ENCODE results near the gene ENAH. TPM values are rescaled to one million over a fixed set of nuclear protein-coding genes. Genes with fewer than 3 reads are reported as not detected.
"Not testable (repeated sequence)": the region's sequence is repeated elsewhere in the genome, so short reads cannot be mapped to it uniquely, and the experiment has no call there.

ENAH gene
- total RNA-seq (10 to 100 TPM; 27.8 to 62.8 (median 34.7) TPM), polyA plus RNA-seq (10 to 100 TPM in 1 of 2 donors, 1 to 10 TPM in 1; 8.0 to 17.1 TPM)

- Histone ChIP-seq H3K36me3 (no peaks in the 10 kb centered on the region), H3K9me3 (no peaks in the 10 kb centered on the region), H3K4me3 (peak within 1 kb of the TSS; percentile 70 to 97 (median 88)), H3K27ac (peak within 1 kb of the TSS; percentile 87 to 93 (median 89)), H3K27me3 (no peaks in the 10 kb centered on the region), H3K4me1 (peaks cover 0 to 22% (median 21%) of the 10 kb centered on the region in 3 donors)
- TF ChIP-seq CTCF (IDR thresholded peaks at IDR 0.05) = no peak
- intact Hi-C loops (cut with DNase I) = no loop called here
- DNase-seq (peak; percentile 80 to 91 (median 84)), ATAC-seq (peak; percentile 81 to 90 (median 84)), FAIRE-seq (no peak)
- 0% methylated on average over 11 to 83 of the region's 90 CpGs for WGBS, 2 donors
These were observed at the start of gene ENAH for GRCh38 chr1:225652729-225653462. Gene ENAH, minus strand, starts transcription at chr1:225653123. Its CDS starts 433 bp downstream, at chr1:225652690.

- WGBS, 2 donors = 90 to 96% methylated on average over 4 of the region's 4 CpGs
- H3K27ac ChIP-seq = peak overlapping the region in 2 of 4 donors; percentile 23 to 53
- intact Hi-C loops (cut with DNase I) = no loop called here
These were observed 48.1 kb upstream of the ENAH start for GRCh38 chr1:225700889-225701465.

GRCh38 chr1:225700164-225700821, 47.4 kb upstream of the ENAH start:
- H3K4me3 ChIP-seq = no peak overlapping the region
- H3K36me3 ChIP-seq = no peaks in the 10 kb centered on the region
- no peak for FAIRE-seq
- intact Hi-C loops (cut with DNase I) = no loop called here
- 73 to 77% methylated on average over 16 of the region's 16 CpGs for WGBS, 2 donors
- ATAC-seq = peak; percentile 33 to 54 (median 42)
- no peak for TF ChIP-seq CTCF (IDR thresholded peaks at IDR 0.05)
- peak overlapping the region in 2 of 4 donors; percentile 38 to 53 for H3K27ac ChIP-seq
- no peaks in the 10 kb centered on the region for H3K27me3 ChIP-seq
- peaks cover 11 to 27% (median 27%) of the 10 kb centered on the region in 3 donors for H3K4me1 ChIP-seq
- DNase-seq = no peak
- no peaks in the 10 kb centered on the region for H3K9me3 ChIP-seq

More at GRCh38 chr1:225700889-225701465, 48.1 kb upstream of the ENAH start:
- Histone ChIP-seq H3K9me3 (no peaks in the 10 kb centered on the region), H3K36me3 (no peaks in the 10 kb centered on the region), H3K27me3 (no peaks in the 10 kb centered on the region), H3K4me1 (peaks cover 11 to 23% (median 20%) of the 10 kb centered on the region in 3 donors), H3K4me3 (no peak overlapping the region)
- FAIRE-seq = no peak
- no peak for ATAC-seq
- DNase-seq = no peak
- no peak for TF ChIP-seq CTCF (IDR thresholded peaks at IDR 0.05)

- ATAC-seq (peak in 1 of 4 donors; percentile 11), DNase-seq (no peak), FAIRE-seq (no peak)
- intact Hi-C loops (cut with DNase I) = no loop called here
- Histone ChIP-seq H3K27ac (peak overlapping the region in 2 of 4 donors; percentile 38 to 53), H3K4me3 (no peak overlapping the region), H3K4me1 (peaks cover 16 to 36% (median 35%) of the 10 kb centered on the region in 3 donors), H3K27me3 (no peaks in the 10 kb centered on the region), H3K36me3 (no peaks in the 10 kb centered on the region), H3K9me3 (no peaks in the 10 kb centered on the region)
- TF ChIP-seq CTCF (IDR thresholded peaks at IDR 0.05) = no peak
- WGBS, 2 donors = 25 to 29% methylated on average over 2 of the region's 2 CpGs
These were observed 46.4 kb upstream of the ENAH start for GRCh38 chr1:225699336-225699735.

GRCh38 chr1:225698194-225698593, 45.3 kb upstream of the ENAH start:
- H3K4me3 ChIP-seq; H3K36me3 ChIP-seq; FAIRE-seq; DNase-seq; H3K9me3 ChIP-seq; ATAC-seq; intact Hi-C loops (cut with DNase I); H3K27ac ChIP-seq; H3K27me3 ChIP-seq: not testable (repeated sequence)
- peaks cover 27 to 45% (median 44%) of the 10 kb centered on the region in 3 donors for H3K4me1 ChIP-seq
- WGBS, 2 donors = 95 to 97% methylated on average over 4 of the region's 4 CpGs

All from pancreas (tissue), 10 donors.